Effector memory CD4-positive, alpha-beta T cell (primary cell): ENCODE measurements around the gene SNORC.
"Not testable (repeated sequence)": the region's sequence is repeated elsewhere in the genome, so short reads cannot be mapped to it uniquely, and the experiment has no call there.

ENCODE experiments used
- DNase-seq, 3 donors: peaks; one replicate each; pipeline ENCODE4 v3.0.0-alpha.2; 2020
- H3K27ac ChIP-seq: 2 replicates; pipeline ENCODE4 v1.7.0; 2013; ENCODE audit warnings: mild to moderate bottlenecking, low read length, moderate library complexity; ENCODE audit not compliant: insufficient read depth, poor library complexity, severe bottlenecking
- H3K27me3 ChIP-seq: replicated peaks from 2 replicates; pipeline ENCODE4 v1.7.0; 2013; ENCODE audit warnings: mild to moderate bottlenecking, low read length; ENCODE audit not compliant: insufficient read depth, control insufficient read depth, poor library complexity, severe bottlenecking
- H3K36me3 ChIP-seq: 2 replicates; pipeline ENCODE4 v1.7.0; 2013; ENCODE audit warnings: mild to moderate bottlenecking, low read length, moderate library complexity; ENCODE audit not compliant: control insufficient read depth, insufficient read depth
- H3K4me1 ChIP-seq: 2 replicates; pipeline ENCODE4 v1.7.0; 2013; ENCODE audit warnings: low read length, mild to moderate bottlenecking; ENCODE audit not compliant: control insufficient read depth, insufficient read depth, poor library complexity, severe bottlenecking
- H3K4me3 ChIP-seq: 2 replicates; pipeline ENCODE4 v1.7.0; 2013; ENCODE audit warnings: low read length, low read depth, mild to moderate bottlenecking; ENCODE audit not compliant: insufficient read depth, poor library complexity, severe bottlenecking
- H3K9me3 ChIP-seq: 2 replicates; pipeline ENCODE4 v1.7.0; 2013; ENCODE audit warnings: mild to moderate bottlenecking, low read length, moderate library complexity; ENCODE audit not compliant: control insufficient read depth

SNORC gene

DNA sequence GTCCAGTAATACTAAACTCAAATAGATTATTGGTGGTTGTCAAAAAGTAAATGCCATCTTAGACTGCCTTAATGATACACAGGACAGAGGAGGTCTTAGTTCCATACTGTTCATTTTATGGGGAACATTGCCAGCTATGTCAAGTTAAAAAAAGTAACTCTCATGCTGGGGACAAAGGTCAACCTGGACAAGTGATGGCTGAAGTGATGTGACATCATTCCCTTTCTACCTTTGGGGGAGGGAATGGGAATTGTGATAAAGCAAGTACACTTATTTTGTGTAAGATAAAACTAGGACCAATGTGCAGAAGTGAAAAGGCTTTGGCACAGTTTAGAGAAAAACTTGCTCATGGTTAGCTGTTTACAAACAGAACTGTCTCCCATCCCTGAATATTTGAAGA lies 24.0 kb upstream of the SNORC start:
- no peak for DNase-seq
- H3K27ac ChIP-seq, result no peak overlapping the region
- H3K9me3 ChIP-seq, result no peaks in the 10 kb centered on the region
- H3K27me3 ChIP-seq, result no peaks in the 10 kb centered on the region
- H3K4me1 ChIP-seq, result no peaks in the 10 kb centered on the region
- peaks cover 88% of the 10 kb centered on the region for H3K36me3 ChIP-seq
- H3K4me3 ChIP-seq, result no peak overlapping the region

GRCh38 chr2:232850039-232850438 lies 20.0 kb upstream of the SNORC start:
- DNase-seq, result no peak

DNA sequence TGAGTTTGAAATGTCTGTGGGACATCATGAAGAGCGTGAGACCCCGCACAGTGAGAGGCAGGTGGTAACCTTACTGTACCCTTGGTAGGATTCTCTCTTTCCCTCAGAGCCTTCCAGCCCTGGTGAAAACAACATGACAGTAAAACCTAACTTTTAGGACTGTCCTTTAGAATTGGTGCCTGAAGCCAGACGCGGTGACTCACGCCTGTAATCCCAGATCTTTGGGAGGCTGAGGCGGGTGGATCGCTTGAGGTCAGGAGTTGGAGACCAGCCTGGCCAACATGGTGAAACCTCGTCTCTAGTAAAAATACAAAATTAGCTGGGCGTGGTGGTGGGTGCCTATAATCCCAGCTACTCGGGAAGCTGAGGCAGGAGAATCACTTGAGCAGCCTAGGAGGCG lies 18.0 kb upstream of the SNORC start:
- not testable (repeated sequence) for H3K9me3 ChIP-seq, H3K27ac ChIP-seq, DNase-seq, H3K4me1 ChIP-seq, H3K27me3 ChIP-seq, H3K4me3 ChIP-seq
- peaks cover 72% of the 10 kb centered on the region for H3K36me3 ChIP-seq

More at GRCh38 chr2:232850039-232850438, 20.0 kb upstream of the SNORC start:
- Histone ChIP-seq H3K36me3 (peaks cover 70% of the 10 kb centered on the region), H3K4me1 (no peaks in the 10 kb centered on the region), H3K27ac (no peak overlapping the region), H3K27me3 (no peaks in the 10 kb centered on the region), H3K4me3 (no peak overlapping the region), H3K9me3 (no peaks in the 10 kb centered on the region)

- Histone ChIP-seq H3K4me1 (no peaks in the 10 kb centered on the region), H3K4me3 (no peak overlapping the region), H3K36me3 (peaks cover 72% of the 10 kb centered on the region), H3K27ac (no peak overlapping the region), H3K27me3 (no peaks in the 10 kb centered on the region), H3K9me3 (no peaks in the 10 kb centered on the region)
- no peak for DNase-seq
Measured at GRCh38 chr2:232852676-232853075, 17.4 kb upstream of the SNORC start.

DNA sequence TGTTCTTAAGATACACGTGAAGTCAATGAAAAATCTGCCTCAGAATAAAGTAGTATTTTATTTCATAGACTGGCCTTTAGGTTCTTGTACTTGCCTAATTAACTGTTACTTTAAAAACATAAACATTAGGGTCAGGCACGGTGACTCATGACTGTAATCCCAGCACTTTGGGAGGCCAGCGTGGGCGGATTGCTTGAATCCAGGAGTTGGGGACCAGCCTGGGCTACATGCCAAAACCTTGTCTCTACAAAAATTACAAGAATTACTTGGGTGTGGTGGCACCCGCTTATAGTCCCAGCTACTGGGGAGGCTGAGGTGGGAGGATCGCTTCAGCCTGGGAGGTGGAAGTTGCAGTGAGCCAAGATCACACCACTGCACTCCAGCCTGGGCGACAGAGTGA lies 16.0 kb upstream of the SNORC start:
- Histone ChIP-seq H3K9me3 (no peaks in the 10 kb centered on the region), H3K36me3 (peaks cover 70% of the 10 kb centered on the region), H3K27me3 (no peaks in the 10 kb centered on the region), H3K4me3 (no peak overlapping the region), H3K4me1 (no peaks in the 10 kb centered on the region), H3K27ac (no peak overlapping the region)
- no peak for DNase-seq

- Histone ChIP-seq H3K9me3 (no peaks in the 10 kb centered on the region), H3K36me3 (peaks cover 48% of the 10 kb centered on the region), H3K27ac (no peak overlapping the region), H3K27me3 (no peaks in the 10 kb centered on the region), H3K4me3 (no peak overlapping the region), H3K4me1 (no peaks in the 10 kb centered on the region)
- no peak for DNase-seq
Measured at GRCh38 chr2:232857158-232857563, 12.9 kb upstream of the SNORC start.

DNA sequence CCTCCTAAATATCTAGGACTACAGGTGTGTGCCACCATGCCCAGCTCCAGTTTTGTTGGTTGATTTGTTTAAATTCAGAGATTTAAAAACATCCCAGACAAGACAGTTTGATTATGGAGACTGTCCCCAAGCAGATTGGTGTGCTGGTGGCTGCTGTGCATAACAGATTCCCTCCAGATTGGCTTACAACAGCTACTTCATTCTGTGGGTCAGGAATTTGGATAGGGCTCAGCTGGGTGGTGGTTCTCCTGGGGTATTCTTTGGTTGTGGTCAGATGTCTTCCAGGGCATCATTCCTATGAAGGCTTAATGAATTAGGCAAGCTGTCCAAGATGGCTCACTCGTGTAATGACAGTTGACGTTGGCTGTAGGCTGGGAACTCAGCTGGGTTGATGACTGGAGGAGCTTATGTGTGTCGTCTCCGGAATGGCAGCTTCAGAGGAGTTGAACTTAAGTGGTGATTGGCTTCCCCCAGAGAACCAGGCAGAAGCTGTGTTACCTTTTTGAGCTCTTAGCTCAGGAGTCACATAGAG lies 10.6 kb upstream of the SNORC start:
- peaks cover 42% of the 10 kb centered on the region for H3K36me3 ChIP-seq
- no peak overlapping the region for H3K27ac ChIP-seq
- no peak overlapping the region for H3K4me3 ChIP-seq
- no peak for DNase-seq
- no peaks in the 10 kb centered on the region for H3K27me3 ChIP-seq
- no peaks in the 10 kb centered on the region for H3K9me3 ChIP-seq
- H3K4me1 ChIP-seq, result no peaks in the 10 kb centered on the region

- no peak for DNase-seq
- H3K27me3 ChIP-seq, result no peaks in the 10 kb centered on the region
- no peak overlapping the region for H3K4me3 ChIP-seq
- peaks cover 36% of the 10 kb centered on the region for H3K36me3 ChIP-seq
- no peaks in the 10 kb centered on the region for H3K4me1 ChIP-seq
- no peak overlapping the region for H3K27ac ChIP-seq
- H3K9me3 ChIP-seq, result no peaks in the 10 kb centered on the region
Measured at GRCh38 chr2:232860593-232861241, 9.3 kb upstream of the SNORC start.

DNA sequence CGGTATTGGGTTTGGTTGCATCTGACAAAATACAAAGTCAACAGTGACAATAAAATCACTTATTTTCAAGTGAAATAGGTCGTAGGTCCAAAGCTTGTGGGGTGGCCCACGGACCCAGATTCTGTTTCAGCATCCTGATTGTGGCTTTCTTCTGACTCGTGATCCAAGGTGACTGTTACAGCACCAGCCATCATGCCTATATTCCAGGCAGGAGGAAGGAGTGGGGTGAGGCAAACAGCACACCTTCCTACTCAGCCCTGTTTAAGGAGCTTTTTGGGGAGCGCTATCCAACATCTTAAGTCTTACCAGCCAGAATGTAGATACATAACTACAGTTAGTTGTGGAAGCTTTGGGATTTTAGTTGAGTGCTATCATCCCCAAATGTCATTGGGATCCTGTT lies 8.7 kb upstream of the SNORC start:
- H3K4me1 ChIP-seq, result no peaks in the 10 kb centered on the region
- no peaks in the 10 kb centered on the region for H3K27me3 ChIP-seq
- no peaks in the 10 kb centered on the region for H3K9me3 ChIP-seq
- no peak overlapping the region for H3K27ac ChIP-seq
- DNase-seq, result no peak
- H3K36me3 ChIP-seq, result peaks cover 29% of the 10 kb centered on the region
- H3K4me3 ChIP-seq, result no peak overlapping the region

DNA sequence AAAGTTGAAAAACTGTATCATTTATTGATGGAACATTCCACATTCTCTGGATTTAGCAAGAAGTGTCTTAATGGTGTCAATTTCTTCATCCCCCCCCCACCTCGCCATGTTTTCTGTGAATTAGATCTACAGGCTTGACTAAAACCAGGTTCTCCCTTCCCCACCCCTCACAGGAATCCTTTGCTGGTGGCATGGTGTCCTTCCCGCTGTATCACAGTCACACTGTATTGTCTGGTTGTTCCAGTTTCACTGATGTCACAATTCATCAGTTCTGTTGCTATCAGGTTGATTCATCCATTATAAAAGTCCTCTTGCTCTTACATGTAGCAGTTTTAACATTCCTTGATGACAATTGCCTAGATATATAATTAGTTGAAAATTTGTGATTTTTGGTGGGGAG lies 6.1 kb upstream of the SNORC start:
- Histone ChIP-seq H3K27ac (no peak overlapping the region), H3K4me1 (no peaks in the 10 kb centered on the region), H3K27me3 (no peaks in the 10 kb centered on the region), H3K9me3 (no peaks in the 10 kb centered on the region), H3K4me3 (no peak overlapping the region), H3K36me3 (peaks cover 4% of the 10 kb centered on the region)
- no peak for DNase-seq
